Left ventricle myocardium inferior (tissue), 1 donor: ENCODE data around the gene ZNF423. TPM values are rescaled to one million over a fixed set of nuclear protein-coding genes. Genes with fewer than 3 reads are reported as not detected.

Source experiments
- DNase-seq: peaks from one replicate; pipeline ENCODE4 v3.0.0-alpha.2; 2020
- H3K27ac ChIP-seq: fragments of 200-600 bp; replicated peaks from 2 replicates; pipeline ENCODE4 v1.8.0; 2021
- H3K27me3 ChIP-seq: fragments of 200-600 bp; 2 replicates; pipeline ENCODE4 v1.8.0; 2021; ENCODE audit warnings: low read depth
- H3K36me3 ChIP-seq: fragments of 200-600 bp; 2 replicates; pipeline ENCODE4 v1.8.0; 2021
- H3K4me1 ChIP-seq: fragments of 200-600 bp; 2 replicates; pipeline ENCODE4 v1.8.0; 2021
- H3K4me3 ChIP-seq: fragments of 200-600 bp; 2 replicates; pipeline ENCODE4 v1.8.0; 2021; ENCODE audit warnings: mild to moderate bottlenecking, moderate library complexity
- H3K9me3 ChIP-seq: fragments of 200-600 bp; replicated peaks from 2 replicates; pipeline ENCODE4 v1.8.0; 2021
- intact Hi-C: fragments of 100-400 bp; cut with micrococcal nuclease; formaldehyde crosslinking; loops from one replicate; pipeline ENCODE4 v1.11.0; 2022
- total RNA-seq: library from RNA; stranded (reverse); fragmentation: NEBNext Ultra II Directional; extraction: Animal tissue kit (Norgen Biotek cat#: 25700); gene quantifications from one replicate; pipeline ENCODE4 v1.2.1, GENCODE V29; 2021
- TF ChIP-seq, protein P1 (sequence below): fragments of 200-600 bp; IDR thresholded peaks from 2 replicates; pipeline ENCODE4 v1.8.0; 2021; ENCODE audit warnings: antibody characterized with exemption, mild to moderate bottlenecking, borderline replicate concordance
- donor health status: DM: no; HTN: yes; CAD: no; lungs with severe emphysema.

Gene ZNF423
- total RNA-seq, 1 donor from 2014 or later: 8.6 TPM

DNA sequence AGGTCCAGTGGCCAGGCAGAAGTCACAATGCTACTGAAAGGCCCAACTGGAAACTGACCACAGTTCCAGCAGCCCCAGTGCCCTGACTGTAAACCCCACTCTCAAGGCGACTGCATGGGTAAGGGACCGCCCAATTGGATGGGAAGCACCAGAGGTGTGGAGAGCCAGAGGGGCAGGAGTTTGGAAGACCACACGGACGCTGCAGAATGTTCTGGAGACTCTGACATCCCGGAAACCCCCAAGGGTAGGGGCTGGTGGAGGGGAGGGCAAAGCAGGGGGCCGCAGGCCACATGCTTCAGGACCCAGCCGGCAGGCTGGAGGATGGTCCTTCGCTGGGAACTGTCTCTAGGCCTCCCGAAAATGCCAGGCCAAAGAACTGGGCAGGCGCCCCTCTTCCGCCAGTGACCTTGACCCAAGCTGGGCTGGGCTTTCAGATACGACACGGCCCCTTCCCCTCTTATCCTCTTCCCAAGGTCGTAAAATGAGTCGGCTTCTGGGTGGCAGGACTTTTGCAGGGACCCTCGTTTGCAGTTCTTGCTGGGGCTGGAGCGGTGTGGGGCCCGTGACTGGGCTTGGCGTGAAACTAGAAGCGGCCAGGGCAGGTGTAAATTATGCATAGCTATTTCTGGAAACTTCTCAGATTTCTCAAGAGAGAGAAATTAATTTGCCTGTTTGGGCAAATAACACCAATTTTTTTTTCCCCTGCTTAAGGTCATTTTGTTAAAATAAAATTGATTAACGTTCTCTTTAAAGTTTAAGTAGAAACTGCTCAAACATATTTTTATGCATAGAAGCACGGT, 372.1 kb downstream of the ZNF423 start:
- H3K36me3 ChIP-seq: no peaks in the 10 kb centered on the region
- no peaks in the 10 kb centered on the region for H3K27me3 ChIP-seq
- DNase-seq: no peak
- intact Hi-C loops: no loop called here
- H3K4me3 ChIP-seq: peak overlapping the region; percentile 50
- H3K27ac ChIP-seq: no peak overlapping the region
- no peaks in the 10 kb centered on the region for H3K9me3 ChIP-seq
- peaks cover 8% of the 10 kb centered on the region for H3K4me1 ChIP-seq
- TF ChIP-seq, protein P1, sequence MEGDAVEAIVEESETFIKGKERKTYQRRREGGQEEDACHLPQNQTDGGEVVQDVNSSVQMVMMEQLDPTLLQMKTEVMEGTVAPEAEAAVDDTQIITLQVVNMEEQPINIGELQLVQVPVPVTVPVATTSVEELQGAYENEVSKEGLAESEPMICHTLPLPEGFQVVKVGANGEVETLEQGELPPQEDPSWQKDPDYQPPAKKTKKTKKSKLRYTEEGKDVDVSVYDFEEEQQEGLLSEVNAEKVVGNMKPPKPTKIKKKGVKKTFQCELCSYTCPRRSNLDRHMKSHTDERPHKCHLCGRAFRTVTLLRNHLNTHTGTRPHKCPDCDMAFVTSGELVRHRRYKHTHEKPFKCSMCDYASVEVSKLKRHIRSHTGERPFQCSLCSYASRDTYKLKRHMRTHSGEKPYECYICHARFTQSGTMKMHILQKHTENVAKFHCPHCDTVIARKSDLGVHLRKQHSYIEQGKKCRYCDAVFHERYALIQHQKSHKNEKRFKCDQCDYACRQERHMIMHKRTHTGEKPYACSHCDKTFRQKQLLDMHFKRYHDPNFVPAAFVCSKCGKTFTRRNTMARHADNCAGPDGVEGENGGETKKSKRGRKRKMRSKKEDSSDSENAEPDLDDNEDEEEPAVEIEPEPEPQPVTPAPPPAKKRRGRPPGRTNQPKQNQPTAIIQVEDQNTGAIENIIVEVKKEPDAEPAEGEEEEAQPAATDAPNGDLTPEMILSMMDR: no peak

DNA sequence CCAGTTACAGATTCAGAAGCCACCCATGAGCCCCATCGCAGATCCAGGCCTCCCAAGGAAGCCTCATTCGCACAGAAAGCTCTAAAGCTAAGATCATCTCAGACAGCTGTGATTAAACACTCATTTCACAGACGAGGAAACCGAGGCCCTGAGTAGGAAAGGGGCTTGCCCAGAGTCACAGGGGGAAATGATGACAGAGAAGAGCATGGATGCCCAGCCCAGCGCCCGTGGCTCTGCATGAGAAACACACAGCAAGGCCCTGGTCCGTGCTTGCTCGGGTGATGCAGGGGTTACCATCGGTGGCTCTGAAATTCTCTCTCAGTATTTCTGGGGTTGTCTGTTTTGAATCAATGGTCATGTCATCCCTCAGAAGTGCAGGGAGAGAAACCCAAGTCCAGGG, 372.7 kb downstream of the ZNF423 start:
- TF ChIP-seq, protein P1: no peak
- Histone ChIP-seq H3K27me3 (no peaks in the 10 kb centered on the region), H3K36me3 (no peaks in the 10 kb centered on the region), H3K4me1 (peaks cover 8% of the 10 kb centered on the region), H3K4me3 (no peak overlapping the region), H3K9me3 (no peaks in the 10 kb centered on the region), H3K27ac (no peak overlapping the region)
- no peak for DNase-seq
- intact Hi-C loops: no loop called here

DNA sequence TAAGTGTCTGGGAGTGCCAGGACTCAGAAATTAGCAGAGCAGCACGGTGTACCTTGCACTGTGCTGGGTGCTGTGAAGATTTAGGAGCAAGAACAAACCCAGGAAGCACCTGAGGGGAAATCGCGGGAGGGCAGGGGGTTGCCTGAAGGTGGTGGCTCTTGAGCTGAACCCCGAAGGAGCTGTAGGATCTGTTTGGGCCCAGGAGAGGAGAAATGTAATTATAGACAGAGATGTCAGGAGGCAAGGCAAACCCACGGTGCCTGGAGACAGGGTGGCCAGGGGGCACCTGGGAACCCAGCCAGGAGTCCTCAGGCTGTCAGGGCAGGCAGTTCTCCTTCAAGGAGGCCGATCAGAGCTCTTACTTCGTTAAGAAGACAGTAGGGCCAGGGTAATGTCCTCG, 373.2 kb downstream of the ZNF423 start:
- no peak for DNase-seq
- no peaks in the 10 kb centered on the region for H3K36me3 ChIP-seq
- H3K9me3 ChIP-seq: no peaks in the 10 kb centered on the region
- H3K27me3 ChIP-seq: no peaks in the 10 kb centered on the region
- peaks cover 8% of the 10 kb centered on the region for H3K4me1 ChIP-seq
- no peak overlapping the region for H3K4me3 ChIP-seq
- intact Hi-C loops: no loop called here
- TF ChIP-seq, protein P1: no peak
- no peak overlapping the region for H3K27ac ChIP-seq

DNA sequence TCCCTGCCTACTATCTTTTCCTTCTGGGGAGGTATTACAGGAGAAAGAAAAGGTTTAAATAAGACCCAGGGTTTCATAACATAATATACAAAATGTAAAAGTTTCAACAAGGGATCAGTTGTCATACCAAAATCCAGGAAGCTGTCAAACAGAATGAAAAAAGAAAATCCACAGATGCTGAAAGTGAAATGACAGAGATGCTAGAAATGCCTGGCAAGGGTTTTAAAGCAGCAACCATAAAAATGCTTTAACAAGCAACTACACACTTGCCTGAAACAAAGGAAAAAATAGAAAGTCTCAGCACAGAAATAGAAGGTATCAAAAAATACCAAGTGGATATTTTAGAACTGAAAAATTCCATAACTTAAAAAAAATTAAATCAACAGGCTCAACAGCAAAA, 377.3 kb downstream of the ZNF423 start:
- TF ChIP-seq, protein P1: no peak
- Histone ChIP-seq H3K4me1 (peaks cover 1% of the 10 kb centered on the region), H3K27ac (no peak overlapping the region), H3K9me3 (no peaks in the 10 kb centered on the region), H3K4me3 (no peak overlapping the region), H3K36me3 (no peaks in the 10 kb centered on the region), H3K27me3 (peaks cover 9% of the 10 kb centered on the region)
- intact Hi-C loops: no loop called here
- DNase-seq: no peak

DNA sequence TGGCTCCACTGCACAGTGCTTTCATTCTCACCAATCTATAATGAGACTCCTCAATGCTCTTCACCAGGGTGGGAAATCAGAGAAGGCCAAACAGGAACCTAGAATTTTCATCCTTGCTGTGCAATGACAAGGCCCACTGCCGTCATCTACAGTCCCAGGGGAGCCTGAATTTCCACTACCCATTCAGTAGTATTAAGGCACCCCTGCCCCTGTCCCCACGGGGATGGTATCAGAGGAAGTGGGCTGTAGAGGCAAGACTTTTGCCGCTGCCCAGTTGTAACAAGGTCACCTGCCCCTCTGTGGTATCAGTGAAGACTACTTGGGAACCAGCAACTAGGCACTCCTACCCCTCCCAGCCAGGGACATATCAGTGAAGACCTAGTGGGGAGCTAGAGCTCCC, 377.8 kb downstream of the ZNF423 start:
- TF ChIP-seq, protein P1: no peak
- no peak overlapping the region for H3K4me3 ChIP-seq
- intact Hi-C loops: no loop called here
- no peaks in the 10 kb centered on the region for H3K9me3 ChIP-seq
- H3K27me3 ChIP-seq: peaks cover 9% of the 10 kb centered on the region
- no peaks in the 10 kb centered on the region for H3K36me3 ChIP-seq
- H3K4me1 ChIP-seq: no peaks in the 10 kb centered on the region
- no peak for DNase-seq
- no peak overlapping the region for H3K27ac ChIP-seq
